RWPE1 (cell line): ENCODE results near the gene CDK19.

Source experiments
- CTCF ChIA-PET: fragments of 350-600 bp; sonication (Branson Sonifier 250); formaldehyde crosslinking; extraction: SDS; loops from one replicate; lab custom pipeline; 2021; lab: Yijun Ruan, JAX
- POLR2A ChIA-PET: fragments of 400-600 bp; formaldehyde crosslinking; extraction: SDS; loops from one replicate; lab custom pipeline; 2020; ENCODE audit warnings: antibody characterized with exemption; ENCODE audit not compliant: low non-redundant PET; lab: Yijun Ruan, JAX
- DNase-seq: peaks from one replicate; pipeline ENCODE4 v3.0.0; 2012; ENCODE audit warnings: low spot score
- H3K27ac ChIP-seq: fragments of 450-650 bp; 2 replicates; pipeline ENCODE4 v1.5.1; 2017
- TF ChIP-seq, protein P1 (sequence below): fragments of 450-650 bp; conservative IDR thresholded peaks from 2 replicates; pipeline ENCODE4 v1.5.1; 2017; ENCODE audit warnings: low read depth, mild to moderate bottlenecking

CDK19 gene

DNA sequence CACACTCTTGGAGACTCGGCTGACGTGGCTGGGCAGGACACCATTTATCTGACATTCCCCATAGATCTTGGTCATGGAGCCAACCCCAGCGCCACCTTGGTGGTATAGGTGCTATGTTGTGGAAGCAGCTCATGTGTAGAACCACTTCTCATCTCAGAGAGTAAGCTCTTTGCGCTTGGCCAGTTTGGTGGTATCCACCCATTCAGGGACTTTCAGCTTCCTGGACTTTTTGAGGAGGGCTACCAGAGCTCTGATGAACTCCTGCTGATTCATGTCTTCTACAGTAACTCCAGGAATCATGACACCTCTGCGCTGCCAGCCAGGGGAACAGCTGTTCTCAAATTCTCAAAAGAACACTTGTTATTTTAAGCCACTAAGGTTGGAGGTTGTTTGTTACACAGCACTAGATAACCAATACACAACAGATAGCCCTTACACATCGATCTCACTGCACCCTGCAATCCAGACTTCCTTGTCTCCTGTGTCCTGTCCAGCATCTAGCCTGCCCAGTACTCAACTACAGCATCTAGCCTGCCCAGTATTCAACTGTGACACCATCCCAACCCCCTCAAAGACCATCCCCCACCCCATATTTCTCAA is 252.9 kb downstream of the CDK19 start:
- TF ChIP-seq, protein P1, sequence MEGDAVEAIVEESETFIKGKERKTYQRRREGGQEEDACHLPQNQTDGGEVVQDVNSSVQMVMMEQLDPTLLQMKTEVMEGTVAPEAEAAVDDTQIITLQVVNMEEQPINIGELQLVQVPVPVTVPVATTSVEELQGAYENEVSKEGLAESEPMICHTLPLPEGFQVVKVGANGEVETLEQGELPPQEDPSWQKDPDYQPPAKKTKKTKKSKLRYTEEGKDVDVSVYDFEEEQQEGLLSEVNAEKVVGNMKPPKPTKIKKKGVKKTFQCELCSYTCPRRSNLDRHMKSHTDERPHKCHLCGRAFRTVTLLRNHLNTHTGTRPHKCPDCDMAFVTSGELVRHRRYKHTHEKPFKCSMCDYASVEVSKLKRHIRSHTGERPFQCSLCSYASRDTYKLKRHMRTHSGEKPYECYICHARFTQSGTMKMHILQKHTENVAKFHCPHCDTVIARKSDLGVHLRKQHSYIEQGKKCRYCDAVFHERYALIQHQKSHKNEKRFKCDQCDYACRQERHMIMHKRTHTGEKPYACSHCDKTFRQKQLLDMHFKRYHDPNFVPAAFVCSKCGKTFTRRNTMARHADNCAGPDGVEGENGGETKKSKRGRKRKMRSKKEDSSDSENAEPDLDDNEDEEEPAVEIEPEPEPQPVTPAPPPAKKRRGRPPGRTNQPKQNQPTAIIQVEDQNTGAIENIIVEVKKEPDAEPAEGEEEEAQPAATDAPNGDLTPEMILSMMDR = no peak

DNA sequence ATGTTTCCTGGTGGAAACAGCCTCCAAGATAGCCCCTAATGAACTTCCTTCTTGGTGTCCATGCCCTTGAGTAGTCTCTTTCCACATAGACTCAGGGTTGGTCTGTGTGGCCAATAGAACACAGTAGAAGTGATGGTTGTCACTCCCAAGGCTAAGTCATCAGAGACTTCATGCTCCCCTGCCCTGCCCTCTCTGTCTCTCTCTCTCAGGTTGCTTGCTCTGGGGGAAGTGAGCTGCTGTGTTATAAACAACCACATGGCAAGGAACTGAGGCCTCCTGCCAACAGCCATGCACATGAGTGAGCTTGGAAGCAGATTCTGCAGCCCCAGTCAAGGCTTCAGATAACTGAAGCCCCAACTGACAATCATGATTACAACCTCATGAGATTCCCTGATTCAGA is 253.6 kb downstream of the CDK19 start:
- no peak for DNase-seq
- CTCF ChIA-PET = no interaction called here
- H3K27ac ChIP-seq = no peak overlapping the region
- POLR2A ChIA-PET = no interaction called here
- TF ChIP-seq, protein P1 = no peak

More for the DNA sequence above, 252.9 kb downstream of the CDK19 start:
- DNase-seq = no peak
- no peak overlapping the region for H3K27ac ChIP-seq
- ChIA-PET POLR2A (no interaction called here), CTCF (no interaction called here)

DNA sequence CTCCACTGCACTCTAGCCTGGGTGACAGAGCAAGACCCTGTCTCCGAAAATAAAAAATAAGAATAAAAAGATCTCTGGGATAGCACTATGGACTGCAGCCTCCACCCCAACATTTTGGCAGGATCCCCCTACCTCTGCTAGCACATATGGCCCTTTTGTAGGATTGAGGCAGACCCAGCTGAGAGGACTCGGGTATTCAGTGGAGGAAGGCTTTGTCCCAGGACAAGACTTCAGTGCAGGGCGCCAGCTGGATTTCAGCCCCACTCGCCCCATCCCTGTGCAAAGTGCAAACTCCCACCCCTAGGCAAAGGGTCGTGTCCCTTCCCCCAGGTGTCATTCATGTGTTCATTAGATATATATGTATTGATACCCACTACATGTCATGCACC is 254.3 kb downstream of the CDK19 start:
- no peak overlapping the region for H3K27ac ChIP-seq
- ChIA-PET POLR2A (no interaction called here), CTCF (no interaction called here)
- TF ChIP-seq, protein P1 = no peak
- no peak for DNase-seq

DNA sequence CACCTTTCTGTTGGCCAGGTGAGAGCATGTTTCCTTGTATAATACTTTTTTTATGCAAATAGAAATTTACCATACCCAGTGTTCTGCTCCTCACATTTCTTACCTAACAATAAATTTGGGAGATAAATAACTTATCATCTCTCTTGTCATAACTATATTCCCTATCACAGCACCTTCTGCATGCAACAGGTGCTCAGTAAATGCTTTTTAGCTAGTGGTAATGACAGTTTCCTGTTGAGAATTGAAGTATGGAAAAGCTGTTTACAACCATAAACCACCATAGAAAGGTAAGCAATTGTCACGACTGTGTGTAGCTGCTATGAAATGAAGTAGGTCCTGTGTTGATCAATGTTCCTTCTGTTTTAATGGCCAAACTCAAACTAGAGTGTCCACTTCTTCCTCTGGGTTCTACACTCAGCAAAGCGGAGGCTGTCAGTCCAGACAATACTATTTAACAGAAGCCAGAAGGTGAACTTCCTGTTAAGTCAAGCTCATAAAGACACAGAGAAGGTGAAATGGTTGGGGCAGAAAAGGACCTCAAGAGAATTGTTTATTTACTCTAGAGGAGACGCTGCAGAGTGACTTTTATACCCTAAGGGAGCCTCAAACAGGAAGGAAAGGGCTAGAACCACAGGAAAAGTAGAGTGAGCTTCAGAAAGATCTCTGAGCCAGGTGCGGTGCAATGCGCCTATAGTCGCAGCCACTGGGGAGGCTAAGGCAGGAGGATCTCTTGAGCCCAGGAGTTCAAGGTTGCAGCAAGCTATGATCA is 254.8 kb downstream of the CDK19 start:
- no peak overlapping the region for H3K27ac ChIP-seq
- no peak for DNase-seq
- POLR2A ChIA-PET = no interaction called here
- TF ChIP-seq, protein P1 = no peak
- CTCF ChIA-PET = no interaction called here
